SKM-1 (cell line): ENCODE results near the gene DLGAP1.

ENCODE experiments used
- DNase-seq: peaks from one replicate; lab custom pipeline; 2025; ENCODE audit not compliant: unreplicated experiment; lab: John Stamatoyannopoulos, UW

DLGAP1 gene

DNA sequence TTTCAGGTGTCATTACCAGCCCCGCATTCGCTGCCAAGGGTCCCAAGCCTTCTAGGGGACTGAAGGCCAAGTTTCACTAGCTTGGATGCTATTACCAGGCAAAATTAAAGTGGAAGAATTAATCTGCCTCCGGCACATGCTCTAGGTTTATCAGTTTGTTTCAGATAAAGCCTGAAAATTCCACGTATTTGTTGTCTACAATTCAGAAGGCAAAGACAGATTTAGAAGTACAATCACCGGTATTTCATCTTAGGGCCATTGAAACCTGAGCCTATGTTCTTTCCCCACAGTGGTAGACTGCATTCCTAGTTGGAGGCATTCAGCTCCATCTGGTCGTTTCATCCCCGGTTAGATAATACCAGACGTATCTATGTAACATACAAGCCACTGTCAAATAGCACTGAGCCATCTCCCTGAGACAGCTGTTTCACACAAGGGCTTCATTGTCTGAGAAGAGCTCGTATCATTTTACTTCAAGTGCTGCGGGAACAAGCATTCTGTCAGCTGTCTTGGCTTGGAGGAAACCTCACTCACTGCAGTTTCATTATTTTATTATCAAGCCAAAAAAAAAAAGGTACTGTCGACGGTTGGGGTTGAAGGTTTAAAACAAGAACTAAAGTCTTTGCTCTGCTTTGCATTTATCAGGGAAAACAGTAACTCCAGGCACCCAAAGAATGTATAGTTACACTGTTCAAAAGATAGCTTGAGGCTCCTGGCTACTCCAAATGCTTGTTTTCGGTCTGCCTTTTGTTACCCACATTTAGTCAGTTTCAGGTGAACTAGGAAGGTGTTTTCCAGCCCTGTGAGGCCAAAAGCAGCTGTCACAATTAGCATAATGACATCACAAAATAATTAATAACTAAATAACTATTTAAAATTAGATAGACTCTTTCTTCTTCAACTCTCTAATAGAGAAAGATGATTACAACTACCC lies 928.4 kb downstream of the DLGAP1 start:
- DNase-seq = no peak

DNA sequence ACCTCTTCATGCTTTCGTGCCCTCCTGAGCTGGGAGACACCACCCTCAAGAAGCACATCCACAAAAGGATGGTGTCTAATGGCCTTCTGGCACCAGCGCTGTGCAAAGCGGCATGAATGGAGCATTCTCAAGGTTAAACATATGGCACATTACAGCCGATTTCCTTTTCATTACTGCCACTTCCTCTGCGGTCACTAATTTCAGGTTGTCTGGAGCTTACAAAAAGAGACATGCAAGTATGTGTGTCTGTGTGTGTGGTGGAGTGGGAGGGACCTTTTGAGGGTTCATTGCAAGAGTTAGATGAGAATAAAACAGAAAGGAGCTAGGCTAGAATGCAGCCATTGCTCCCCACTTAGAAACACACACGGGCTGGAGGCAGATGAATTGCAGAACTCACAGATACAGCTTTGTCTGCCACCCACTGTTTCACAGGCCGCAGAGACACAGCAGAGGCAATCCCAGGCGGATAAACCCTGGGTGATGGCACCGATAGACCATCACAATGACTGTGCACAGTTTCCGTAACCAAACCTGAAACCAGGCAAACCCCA lies 929.2 kb downstream of the DLGAP1 start:
- peak; percentile 25 for DNase-seq

DNA sequence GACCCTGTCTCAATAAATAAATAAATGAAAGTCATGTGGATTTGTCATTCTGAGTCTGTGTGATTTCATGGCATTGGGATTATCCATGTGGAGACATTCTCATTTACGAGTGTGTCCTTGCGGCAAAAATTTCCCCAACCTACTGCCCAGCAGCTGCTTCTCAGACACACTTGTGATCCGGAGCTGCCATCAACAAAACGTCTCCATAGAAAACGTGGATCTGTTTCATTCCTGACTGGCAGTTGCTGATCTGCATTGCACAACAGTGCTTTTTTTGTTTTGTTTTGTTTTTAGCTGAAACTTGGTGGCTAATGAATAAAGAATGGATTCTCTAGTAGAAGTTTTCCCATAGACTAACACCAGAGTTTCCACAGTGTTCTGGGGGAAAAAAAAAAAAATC lies 930.4 kb downstream of the DLGAP1 start:
- DNase-seq = no peak

DNA sequence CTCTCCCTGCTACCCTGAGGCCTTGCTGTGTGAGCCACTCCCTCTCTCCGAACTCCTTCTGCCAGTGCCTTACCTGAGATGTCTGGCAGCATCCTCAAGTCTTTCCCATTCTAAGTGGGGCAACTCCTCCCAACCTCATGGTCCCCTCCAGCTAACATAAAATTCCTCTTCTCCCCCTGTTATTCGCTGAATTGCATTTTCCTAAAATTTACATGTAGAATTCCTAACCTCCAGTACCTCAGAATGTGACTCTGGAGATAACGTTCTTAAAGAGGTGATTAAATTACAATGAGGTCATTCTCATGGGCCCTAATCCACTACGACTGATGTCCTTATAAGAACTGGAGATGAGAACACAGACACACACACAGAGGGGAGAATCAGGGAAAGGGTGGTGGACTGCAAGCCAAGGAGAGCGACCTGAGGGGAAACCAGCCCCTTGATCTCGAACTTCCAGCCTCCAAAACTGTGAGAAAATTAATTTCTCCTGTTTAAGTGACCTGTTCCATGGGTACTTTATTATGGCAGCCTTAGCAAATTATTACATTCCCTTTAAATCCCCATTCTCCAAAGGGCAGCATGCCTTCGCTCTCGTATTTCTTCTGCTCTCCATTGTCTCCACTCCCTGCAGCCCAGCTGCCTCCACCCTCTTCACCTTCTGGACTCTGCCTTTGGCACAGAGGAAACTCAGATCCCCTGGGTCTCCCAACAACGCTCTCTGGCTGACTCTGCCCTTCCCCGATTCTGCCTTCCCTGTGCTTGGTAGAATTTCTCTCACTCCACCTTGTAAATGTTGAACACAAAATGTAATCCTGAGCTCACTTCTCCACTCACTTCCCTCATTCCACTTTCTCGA lies 934.6 kb downstream of the DLGAP1 start:
- DNase-seq = no peak

DNA sequence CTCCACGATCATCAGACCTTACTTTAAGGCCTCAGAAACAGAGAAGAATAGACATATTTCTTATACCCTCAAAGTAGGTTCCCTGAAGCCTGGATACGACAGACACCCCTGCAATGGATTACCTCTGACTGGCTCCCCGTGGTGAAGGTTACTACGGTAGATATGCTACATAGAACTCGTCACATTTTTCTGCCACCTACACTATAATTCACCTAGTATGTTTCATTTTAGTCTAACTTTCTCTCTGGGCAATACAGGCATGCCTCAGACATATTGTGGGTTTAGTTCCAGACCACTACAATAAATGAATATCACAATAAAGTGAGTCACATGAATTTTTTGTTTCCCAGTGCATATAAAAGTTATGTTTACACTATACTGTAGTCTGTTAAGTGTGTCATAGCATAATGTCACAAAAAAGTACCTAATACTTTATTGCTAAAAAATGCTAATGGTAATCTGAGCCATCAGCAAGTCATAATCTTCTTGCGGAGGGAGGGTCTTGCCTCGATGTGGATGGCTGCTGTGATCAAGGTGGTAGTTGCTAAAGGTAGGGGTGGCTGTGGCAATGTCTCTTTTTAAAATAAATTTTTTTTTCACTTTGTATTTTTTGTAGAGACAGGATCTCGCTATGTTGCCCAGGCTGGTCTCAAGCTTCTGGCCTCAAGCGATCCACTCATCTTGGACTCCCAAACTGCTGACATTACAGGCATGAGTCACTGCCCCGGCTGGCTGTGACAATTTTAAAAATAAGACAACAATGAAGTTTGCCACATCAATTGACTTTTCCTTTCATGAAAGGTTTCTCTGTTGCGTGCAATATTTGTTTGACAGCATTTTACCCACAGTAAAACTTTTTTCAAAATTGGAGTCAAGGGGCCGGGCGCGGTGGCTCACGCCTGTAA lies 940.5 kb downstream of the DLGAP1 start:
- no peak for DNase-seq

DNA sequence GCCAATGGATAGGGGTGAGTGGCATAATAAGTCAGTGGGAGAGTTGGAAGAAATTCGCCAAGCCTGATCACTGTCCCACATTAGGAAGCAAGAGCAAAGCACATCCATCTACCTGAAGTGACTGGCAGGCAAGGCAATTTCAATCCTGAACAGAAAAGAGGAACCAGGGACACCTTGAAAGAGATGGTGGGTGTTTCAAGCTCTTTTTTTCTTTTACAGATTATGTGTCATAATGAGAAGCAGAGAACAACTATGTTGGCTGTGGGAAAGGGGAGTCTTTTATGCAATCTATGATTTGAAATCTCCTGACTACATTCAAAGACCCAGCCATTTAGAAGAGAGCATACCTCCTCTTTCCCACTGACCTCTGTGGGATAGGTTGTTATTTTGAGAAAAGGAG lies 941.6 kb downstream of the DLGAP1 start:
- no peak for DNase-seq

DNA sequence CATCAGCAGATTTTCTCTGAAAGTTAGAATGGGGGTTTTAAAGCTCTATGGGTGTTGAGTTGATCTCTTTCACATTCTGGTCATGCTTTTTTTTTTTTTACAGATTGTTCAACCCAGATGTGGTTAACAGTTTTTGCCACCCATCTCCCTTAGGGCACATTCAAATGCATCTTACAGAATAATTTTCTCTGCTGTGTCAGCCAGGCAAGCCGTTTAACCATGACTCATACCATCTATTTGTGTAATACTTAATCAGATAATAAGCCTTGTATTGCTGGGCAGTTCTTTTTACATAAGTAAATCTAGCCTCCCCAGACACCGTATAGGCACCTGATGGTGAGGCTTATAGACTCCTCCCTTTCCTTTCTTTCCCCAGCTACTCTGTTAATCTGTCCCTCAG lies 943.1 kb downstream of the DLGAP1 start:
- DNase-seq = no peak

DNA sequence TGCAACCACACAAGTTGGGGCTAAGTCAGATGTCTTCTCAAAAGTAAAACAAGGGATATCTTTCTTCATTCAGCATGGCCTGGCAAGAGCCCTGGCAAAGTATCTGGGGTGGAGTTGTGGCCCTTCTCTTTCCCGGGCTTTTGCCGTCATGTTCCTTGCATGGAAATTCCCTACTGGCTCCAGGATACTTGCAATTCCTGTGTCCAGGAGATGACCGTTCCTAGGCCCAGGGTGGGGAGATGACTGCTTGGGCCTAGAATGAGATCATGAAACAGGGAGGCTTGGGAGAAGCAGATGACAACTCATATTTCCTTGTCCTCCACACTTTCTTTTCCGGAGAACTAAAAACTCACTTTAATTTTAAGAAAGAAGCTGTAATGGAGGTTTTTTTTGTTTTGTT lies 944.2 kb downstream of the DLGAP1 start:
- no peak for DNase-seq

DNA sequence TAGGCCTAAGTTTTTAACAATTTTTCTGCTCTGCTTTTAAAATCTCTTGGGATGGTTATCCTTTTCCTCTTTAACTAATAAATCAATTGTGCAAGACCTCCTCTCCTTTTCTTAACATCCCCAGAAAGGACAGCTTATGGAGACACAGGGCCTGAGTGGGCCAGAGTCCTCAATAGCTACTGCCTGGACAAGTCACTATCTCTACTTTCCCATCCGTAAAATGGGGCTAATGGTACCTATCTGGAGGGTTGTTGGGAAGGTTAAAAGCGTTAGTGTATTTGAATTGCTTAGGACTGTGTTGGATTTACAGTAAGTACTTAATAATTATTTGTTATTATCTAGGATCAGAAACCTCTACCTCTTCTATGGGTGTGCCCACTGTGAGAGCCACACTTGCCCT lies 945.1 kb downstream of the DLGAP1 start:
- DNase-seq = no peak

DNA sequence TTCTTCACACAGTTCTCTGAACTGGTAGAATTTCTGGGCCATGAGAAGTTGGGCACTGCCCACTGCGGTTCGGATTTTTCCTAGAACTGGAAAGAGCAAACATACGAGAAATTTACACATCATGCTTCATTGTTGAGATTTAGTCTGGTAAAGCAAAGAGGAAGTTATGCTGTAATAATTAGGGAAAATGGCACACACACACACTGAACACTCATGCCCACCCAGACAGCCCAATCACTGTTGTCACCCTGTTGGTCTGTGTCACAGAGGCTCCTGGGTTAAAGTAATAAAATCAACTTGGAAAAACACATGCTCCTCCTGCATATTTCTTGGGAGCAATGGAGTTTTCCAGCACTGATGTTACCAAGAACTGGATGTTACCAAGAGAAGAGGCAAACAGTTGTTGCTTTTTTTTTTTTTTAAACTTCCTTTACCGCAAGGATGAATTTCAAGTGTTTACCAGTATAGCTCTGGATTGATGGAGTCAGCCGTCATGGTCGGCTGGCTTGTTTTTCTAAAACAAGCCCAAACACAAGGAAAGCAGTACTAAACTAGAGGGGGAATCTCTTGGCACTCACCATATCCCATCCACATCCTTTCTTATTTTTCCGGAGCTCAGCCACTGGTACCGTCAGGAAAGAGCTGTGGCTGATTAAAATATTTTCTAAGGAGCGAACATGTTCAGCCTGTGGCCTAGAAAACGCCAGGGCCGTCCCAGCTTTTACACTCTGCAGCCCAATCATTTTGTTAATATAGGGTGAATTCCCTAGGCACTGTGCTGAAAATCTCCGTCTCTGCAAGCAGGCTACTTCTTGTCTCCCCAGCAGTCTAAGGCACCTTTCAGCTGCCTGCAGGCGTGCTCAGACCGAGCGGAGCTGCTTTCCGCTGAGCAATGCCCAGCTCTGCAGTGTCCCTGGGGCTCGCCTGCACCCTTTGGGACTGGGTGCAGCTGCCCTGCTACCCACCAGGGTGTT lies 946.2 kb downstream of the DLGAP1 start:
- no peak for DNase-seq

DNA sequence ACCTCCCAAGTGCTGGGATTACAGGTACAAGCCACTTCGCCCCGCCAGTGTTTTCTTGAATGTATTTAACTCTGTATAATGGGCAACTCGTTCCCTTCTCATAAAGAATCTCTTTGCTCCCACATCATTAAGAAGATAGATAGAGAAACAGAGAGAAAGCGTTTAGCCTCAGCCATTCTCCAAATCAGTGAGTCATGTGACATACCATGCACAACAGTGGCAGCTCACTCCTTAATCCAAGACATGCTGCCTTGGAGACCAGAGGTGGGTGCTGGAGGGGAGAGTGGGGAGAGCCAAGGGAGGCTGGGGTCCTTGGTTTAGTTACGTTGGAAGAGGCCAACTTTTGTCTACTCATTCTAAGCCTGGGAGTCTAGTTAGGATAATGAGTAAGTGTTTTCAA lies 950.5 kb downstream of the DLGAP1 start:
- no peak for DNase-seq

DNA sequence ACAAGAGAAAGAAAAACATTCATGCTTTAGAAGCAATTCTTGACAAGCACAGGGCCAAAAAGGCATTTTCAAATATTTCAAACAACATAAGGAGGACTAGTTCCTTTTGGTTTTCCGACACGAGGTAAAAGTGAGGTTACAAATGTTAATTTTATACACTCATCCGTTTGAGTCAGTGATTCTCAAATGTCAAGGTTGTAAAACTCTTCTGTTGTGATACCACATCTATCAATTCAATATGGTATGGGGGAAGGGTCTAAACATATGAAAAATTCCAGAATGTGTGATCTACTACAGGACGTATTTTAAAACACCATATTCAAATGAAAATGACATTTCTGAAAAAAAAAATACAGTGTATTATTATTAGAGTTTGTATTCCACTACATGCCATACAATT lies 952.5 kb downstream of the DLGAP1 start:
- no peak for DNase-seq

DNA sequence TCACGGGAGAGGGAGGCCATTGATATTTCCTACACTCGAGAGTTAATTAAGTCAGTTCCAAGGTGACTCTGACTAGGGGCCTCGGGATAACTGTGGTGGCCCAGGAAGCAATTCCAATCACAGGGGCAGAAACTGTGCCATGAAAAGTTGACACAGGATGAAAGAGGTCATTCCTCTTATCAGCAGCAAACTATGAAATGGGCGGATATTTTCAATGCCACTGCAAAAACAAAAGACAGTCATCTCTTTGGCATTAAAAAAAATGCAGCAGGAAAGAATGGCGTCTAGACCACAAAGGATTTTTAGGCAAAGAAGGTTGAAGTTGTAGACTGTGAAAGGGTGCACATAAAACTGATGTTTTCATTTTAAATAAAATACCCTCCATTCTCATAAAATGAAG lies 955.1 kb downstream of the DLGAP1 start:
- DNase-seq = no peak

DNA sequence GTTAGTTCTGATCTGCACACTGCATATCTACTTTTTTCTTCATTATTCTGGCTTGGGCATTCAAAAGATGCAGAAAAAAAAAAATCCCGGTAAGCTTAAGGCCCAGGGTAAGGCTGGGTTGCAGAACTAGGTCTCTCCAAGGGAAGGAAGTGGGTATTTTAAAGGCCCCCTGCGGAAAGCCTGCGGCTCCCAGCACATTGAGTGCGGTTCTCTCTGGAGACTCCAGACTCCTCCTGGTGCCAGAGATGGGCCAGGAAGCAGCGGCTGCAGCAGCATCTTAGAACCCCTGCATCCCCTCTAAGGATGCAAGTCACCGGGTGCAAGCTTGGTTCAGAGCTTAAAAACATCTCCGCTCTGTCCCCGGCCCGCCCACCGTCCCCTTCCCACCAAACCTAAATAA lies 955.6 kb downstream of the DLGAP1 start:
- DNase-seq = no peak

DNA sequence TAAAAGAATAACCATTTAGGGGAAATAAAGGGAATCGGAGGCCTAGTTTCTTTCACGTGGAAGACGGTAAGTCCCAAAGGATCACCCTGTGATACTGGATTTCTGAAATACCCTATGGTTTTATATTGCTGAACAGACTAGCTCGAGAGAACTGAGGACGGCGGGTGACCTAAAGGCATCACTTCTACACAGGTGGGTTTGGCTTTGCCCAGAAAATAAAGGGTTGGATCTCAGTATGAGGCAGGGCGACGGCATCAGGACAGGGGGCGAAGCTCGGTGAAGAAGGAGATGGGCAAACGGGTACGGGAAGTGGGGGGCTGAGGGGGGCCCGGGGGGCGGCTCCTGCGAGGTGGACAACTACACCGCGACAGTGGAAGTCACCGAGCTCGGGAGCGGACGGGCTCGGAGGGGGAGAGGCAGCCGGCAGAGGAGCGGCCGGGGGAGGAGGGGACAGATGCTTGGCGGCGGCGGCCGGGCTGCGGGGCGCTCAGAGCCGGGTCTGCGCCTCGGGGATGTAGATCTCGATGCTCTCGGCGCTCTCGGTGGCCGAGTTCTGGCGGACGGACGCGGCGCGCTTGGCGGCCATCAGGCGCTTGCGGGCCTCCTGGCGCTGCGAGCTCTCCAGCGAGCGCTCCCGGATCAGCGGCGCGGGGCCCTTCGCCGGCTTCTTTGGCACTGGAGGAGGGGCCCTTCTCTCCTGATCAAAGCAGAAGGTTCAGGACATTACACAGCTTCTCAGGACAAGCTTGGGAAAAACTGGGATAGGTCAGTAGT lies 956.2 kb downstream of the DLGAP1 start:
- DNase-seq = no peak

DNA sequence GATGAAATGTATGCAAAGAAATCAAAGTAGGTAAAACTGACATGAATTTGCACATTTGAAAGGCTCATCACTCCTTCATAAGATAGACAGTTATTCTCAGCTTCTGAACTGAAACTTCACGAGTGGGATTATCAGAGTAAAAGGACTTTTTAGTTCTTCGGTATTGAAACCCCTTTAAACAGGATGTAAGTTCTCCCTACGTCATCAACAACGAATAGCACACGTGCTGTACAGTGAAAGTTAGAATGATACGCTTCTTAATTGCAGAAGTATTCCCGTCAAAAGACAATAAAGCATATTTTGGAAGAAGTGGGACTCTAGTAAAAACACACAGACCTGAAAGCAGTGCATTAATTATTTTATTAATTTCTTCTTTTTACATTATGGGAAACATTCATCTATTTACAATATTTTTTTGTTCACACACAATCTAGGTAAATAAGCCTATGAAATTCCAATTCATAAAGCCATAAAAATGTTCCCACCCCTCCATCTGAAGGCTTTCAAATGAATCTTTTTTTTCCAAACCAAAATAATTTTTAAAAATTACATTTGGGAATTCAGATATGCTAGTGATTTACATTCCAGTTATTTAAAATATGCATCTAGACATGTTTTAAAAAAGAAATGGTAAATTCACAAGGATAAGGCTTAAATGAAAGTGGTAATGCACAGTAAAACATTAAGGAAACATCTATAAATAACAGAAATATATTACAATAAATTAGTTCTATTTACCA lies 959.2 kb downstream of the DLGAP1 start:
- DNase-seq = no peak

DNA sequence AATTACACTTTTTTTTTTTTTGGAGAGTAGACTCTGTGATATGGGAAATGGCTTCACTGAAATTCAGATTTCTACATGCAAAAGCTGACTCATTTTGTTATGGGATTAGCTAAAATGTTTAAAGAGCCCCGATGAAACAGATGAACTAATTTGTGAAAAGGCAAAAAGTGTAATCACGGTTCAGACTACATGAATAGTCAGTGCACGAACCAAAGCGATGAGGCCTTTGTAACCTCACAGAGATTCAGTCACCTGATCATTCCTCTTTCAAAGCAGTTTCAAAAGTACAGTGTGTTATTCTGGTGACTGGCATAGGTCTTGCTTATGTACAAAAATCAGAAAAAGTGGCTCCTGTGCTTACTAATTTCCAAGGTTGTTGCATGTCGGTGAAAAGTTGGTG lies 960.5 kb downstream of the DLGAP1 start:
- no peak for DNase-seq

DNA sequence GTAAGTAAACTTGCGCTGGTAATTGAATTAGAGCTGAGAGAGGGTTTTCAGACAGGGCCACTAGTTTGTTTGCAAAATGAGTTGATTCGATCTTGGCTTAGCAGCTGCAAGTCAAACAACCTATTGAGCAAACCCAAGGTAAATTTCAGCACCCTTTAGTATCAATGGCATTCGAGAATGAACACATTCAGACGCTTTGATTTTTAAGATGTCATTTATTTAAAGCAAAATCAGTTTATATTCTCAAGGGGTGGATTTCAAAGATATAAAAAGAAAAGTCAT lies 960.9 kb downstream of the DLGAP1 start:
- DNase-seq = no peak
